ENCODE data around the gene FTCDNL1.

The FTCDNL1 gene

GRCh38 chr2:199850718-199851500 lies at the start of gene FTCDNL1:
FTCDNL1 (minus strand) TSS chr2:199851192; CDS start chr2:199848962, 2,230 bp downstream.
- peak; percentile 75 for DNase-seq (ENCODE audit: low read depth)

- DNase-seq (ENCODE audit: low read depth), result no peak
Observed at GRCh38 chr2:199896617-199897016, 45.6 kb upstream of the FTCDNL1 start.

GRCh38 chr2:199895406-199895805 lies 44.4 kb upstream of the FTCDNL1 start:
- no peak for DNase-seq (ENCODE audit: low read depth)

DNA sequence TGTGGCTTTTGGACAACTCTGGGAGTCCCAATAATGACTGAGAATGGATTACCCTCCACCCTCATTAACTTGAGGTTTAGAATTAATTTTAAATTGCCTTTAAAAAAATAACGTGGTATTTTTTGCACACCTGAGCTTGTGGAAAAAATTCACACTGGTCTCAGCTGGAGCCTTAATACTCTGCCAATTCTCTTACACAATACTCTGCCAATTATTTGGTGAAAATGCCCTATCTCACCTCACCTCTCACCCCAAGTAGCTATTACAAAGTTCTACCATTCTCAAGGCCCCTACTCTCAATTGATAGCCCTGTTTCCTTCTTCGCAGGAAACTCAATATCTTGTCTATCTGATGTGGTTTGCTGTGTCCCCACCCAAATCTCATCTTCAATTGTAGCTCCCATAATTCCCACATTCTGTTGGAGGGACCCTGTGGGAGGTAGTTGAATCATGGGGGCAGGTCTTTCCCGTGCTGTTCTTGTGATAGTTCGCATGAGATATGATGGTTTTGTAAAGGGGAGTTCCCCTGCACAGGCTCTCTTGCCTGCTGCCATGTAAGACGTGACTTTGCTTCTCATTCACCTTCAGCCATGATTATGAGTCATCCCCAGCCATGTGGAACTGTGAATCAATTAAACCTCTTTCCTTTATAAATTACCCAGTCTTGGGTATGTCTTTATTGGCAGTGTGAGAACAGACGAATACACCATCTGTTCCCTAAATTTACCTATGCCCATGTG lies 32.7 kb upstream of the FTCDNL1 start:
- no peak for DNase-seq (ENCODE audit: low read depth)

DNA sequence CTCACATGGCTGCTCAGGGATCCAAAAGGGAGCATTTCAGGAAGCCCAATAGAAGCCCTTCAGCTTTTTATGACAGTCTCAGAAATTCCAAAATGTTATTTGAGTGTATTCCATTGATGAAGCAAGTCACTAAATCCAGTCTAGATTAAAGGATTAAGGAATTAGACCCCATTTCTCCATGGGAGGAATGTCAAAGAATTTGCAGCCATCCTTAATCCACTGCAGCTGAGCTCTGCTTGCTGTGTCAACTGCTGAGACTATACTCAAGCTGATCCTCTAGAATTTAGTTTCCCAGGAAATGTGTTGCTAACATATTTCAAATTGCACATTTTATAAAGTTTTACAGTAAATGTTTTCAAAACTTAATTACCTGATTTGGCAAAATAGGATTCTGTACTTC lies 31.7 kb upstream of the FTCDNL1 start:
- DNase-seq (ENCODE audit: low read depth), result no peak

GRCh38 chr2:199875400-199875799 lies 24.4 kb upstream of the FTCDNL1 start:
- no peak for DNase-seq (ENCODE audit: low read depth)

- DNase-seq (ENCODE audit: low read depth), result no peak
Observed at GRCh38 chr2:199874209-199874608, 23.2 kb upstream of the FTCDNL1 start.

DNA sequence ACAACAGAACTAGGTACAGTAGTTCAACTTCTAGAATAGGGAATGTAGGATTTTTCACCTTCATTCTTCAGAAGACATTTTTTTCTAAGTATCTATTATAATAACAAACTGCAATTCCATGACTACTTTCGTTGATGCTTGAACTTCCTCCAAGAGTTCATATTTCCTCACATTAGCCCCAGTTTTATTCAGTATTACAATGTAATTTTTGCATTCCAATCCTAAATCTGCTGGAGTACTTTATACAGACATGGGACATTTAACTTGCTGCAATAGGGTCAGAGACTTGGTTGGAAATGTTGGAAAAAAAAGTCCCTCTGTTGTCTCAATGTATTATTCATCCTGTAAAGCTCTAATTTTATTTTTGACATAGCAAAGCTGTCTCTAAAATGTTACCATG lies 19.6 kb upstream of the FTCDNL1 start:
- DNase-seq (ENCODE audit: low read depth), result no peak

DNA sequence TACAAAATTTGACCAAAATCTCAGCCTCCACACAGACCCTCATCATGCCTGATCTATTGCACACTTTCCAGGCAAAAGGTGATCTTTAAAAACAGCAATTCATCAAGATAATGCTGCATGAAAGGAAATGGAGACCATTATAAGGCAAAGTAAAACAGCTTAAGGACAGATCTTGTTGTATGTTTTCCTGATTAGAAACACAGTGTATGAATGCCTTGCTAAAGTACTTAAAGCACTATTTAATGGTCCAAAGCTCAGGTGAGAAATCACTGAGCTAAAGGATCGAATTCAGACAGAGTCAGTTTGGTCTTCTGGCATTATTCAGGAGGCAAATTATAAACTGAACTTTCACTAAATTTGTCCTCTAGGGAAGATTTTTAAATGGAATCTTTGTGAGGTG lies 18.7 kb upstream of the FTCDNL1 start:
- DNase-seq (ENCODE audit: low read depth), result no peak

- DNase-seq (ENCODE audit: low read depth), result no peak
Observed at GRCh38 chr2:199869227-199869541, 18.2 kb upstream of the FTCDNL1 start.

GRCh38 chr2:199868431-199869226 lies 17.6 kb upstream of the FTCDNL1 start:
- DNase-seq (ENCODE audit: low read depth), result no peak

- DNase-seq (ENCODE audit: low read depth), result no peak
Observed at GRCh38 chr2:199865905-199866304, 14.9 kb upstream of the FTCDNL1 start.

DNA sequence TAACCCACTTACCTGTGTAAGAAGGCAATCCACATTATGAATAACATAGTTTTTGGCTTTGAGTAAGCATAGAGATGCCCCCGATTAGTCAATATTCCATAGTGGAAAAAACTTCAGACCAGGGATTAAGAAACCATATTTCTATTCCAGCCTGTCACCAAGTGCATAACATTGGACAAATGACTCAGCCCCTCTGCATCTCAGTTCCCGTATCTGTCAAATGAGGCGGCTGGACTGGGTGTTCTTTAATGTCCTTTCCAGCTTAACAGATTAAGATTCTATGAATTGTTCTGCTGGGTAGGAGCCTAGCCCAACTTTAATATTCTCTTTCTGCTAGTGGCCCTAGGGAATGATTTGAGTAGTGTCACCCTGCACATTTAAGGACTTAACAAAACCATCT lies 11.8 kb upstream of the FTCDNL1 start:
- DNase-seq (ENCODE audit: low read depth), result no peak

- DNase-seq (ENCODE audit: low read depth), result no peak
Observed at GRCh38 chr2:199861132-199861774, 10.3 kb upstream of the FTCDNL1 start.

DNA sequence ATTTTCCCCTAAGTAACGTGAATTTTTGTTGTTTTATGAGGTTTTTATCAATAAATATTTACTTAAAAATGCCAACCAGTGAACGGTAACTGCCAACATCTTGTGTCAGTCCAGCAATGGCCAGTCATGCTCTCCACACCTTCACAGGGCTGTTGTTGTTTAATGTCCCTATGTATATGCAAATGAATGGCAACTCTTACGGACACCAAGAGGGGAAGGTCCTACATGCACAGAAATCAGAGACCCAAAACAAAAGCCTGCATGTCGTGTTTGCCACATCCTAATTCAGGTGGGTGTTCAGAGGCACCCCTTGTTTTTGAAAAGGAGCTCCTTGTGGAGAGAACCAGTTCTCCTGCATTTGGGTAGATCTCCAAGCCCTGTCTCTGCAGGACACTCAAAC lies 4.8 kb upstream of the FTCDNL1 start:
- no peak for DNase-seq (ENCODE audit: low read depth)

- DNase-seq (ENCODE audit: low read depth), result no peak
Observed at GRCh38 chr2:199851883-199852282, 891 bp upstream of the FTCDNL1 start.

DNA sequence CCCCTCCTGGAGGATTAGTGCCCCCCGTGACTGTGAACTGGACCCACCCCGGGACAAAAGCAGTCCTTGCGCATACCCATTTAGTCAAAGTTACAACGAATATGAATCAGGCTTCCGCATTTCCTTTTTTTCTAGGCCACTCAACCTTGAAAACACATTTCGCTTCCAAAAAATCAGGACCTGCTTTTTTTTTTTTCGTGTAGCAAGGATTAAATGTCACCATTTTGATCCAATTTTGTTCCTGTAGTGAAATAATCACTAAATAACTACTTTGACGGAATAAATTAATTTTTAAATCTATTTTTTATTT lies 464 bp upstream of the FTCDNL1 start:
- DNase-seq (ENCODE audit: low read depth), result no peak

GRCh38 chr2:199850218-199850717 lies 724 bp downstream of the FTCDNL1 start:
- DNase-seq (ENCODE audit: low read depth), result no peak

- DNase-seq (ENCODE audit: low read depth), result no peak
Observed at GRCh38 chr2:199848389-199849130, 2.4 kb downstream of the FTCDNL1 start.

- no peak for DNase-seq (ENCODE audit: low read depth)
Observed at GRCh38 chr2:199847181-199847864, 3.7 kb downstream of the FTCDNL1 start.
